GM12872 (cell line): ENCODE data around the gene CACNA1C.

Experiments
- CTCF ChIP-seq: IDR thresholded peaks from 3 replicates; pipeline ENCODE4 v1.5.1; 2011; ENCODE audit warnings: low read depth, mild to moderate bottlenecking, low read length, moderate library complexity; ENCODE audit not compliant: insufficient read depth

Gene CACNA1C

GRCh38 chr12:2643576-2644135 lies 590.9 kb downstream of the CACNA1C start:
- TF ChIP-seq CTCF: no peak

GRCh38 chr12:2644683-2645405 lies 592.1 kb downstream of the CACNA1C start:
- TF ChIP-seq CTCF: no peak

GRCh38 chr12:2645460-2645859 lies 592.7 kb downstream of the CACNA1C start:
- TF ChIP-seq CTCF: no peak

GRCh38 chr12:2646341-2646740 lies 593.6 kb downstream of the CACNA1C start:
- TF ChIP-seq CTCF: no peak

GRCh38 chr12:2647186-2647585 lies 594.4 kb downstream of the CACNA1C start:
- TF ChIP-seq CTCF: no peak

- TF ChIP-seq CTCF: no peak
Measured at GRCh38 chr12:2648406-2648805, 595.6 kb downstream of the CACNA1C start.

GRCh38 chr12:2649201-2650030 lies 596.6 kb downstream of the CACNA1C start:
- TF ChIP-seq CTCF: no peak
